Activated naive CD4-positive, alpha-beta T cell (primary cell): ENCODE data around the gene IQSEC3.
"Not testable (repeated sequence)": the region's sequence is repeated elsewhere in the genome, so short reads cannot be mapped to it uniquely, and the experiment has no call there.

Experiments used
- DNase-seq, 4 experiments: peaks; one replicate each; lab custom pipeline; 2025; lab: John Stamatoyannopoulos, UW

The IQSEC3 gene

DNA sequence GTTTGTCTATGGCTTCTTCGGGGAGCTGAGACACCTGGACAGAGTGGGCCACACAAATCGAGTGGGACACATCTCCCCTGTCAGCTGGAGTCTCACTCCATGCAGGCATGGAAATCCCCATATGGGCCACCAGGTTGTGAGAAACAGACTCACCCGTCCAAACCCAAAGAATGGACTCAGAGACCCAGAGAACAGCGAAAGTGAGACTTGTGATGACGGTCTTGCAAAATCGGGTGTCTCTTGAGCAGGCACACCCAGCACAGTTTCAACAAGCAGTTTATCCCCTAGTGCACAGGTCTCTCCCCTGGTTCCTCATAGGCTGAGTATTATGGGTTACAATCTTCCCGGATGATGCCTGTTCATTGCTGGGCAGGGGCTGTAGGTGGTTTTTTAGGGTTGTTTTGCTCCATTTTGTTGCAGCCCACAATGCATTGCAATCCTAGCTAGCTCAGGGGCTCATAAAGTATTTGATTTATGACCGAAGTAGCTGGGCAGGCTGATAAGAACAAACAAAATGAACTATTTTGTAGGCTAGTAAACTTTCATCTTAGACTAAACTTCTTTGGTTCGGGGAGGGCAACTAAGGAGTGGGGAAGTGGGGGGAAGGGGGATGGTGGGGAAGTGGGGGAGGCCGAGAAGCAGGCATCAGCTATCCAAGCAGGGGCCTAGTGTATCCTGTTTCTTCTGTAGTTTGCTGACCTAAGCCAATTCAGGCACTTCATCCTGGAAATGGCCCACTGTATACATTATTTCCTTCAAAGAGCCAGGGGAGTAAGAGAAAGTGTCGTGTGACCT, 45.3 kb downstream of the IQSEC3 start:
- no peak for DNase-seq

DNA sequence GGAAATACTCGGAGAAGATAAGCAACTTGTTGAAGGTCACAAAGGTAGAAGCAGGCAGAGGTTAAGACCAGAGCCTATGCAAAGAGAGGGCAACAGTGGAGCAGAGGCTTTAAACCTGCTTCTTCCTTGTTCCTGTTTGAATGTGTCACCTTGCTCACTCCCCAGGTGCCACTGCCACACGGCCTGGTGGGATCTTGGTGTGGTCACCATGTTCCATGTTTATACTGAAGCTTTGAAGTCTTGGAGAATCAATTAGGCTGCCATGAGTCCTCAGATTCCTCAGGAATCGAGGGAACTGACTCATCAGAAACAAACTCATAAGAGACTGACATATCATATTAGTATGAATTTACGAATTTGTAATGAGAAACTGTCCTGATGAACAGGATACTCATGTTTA, 46.8 kb downstream of the IQSEC3 start:
- DNase-seq = no peak

DNA sequence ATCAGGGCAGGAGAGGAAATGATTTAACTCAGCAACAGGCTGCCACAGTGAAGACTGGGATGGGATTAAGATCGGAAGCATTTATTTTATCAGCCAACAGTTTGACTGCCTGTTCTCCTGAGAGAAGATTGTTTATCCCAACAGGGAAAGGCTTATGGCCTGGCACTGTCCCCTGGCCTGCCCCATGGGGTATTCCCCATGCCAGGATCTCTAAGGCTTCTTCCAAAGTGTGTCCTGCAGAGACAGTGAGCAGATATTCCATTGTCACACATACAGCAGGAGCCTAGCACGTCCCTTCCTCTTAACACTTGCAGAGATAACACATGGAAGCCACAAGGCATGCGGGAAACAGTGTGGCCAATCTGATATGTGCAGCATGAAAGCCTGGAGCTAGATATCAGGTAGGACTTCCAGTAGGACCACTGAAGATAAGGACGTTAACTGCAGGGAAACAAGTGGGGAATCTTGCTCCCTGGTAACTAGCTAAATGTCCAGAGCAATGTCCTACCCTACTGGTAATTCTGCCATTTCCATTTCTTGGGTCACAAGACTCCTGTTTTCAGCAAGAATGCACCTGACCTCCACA, 48.2 kb downstream of the IQSEC3 start:
- no peak for DNase-seq

DNA sequence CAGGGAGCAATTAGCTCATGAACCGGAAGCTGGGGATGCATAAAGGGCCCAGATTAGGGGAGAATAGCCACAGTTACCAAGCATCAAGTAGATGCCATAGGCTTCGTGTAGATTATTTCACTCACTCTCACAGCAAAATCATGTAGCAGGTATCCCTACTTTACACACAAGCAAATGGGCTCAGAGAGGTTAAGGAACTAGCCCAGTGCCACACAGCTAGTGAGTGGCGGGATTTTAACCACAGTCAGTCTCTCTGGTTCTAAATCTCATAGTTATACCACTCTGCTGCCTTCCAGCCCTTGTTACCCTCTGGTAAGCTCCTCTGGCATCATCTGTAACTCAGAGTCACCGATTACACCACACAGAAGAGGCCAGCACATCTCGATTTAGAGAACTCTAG, 49.0 kb downstream of the IQSEC3 start:
- DNase-seq = no peak

DNA sequence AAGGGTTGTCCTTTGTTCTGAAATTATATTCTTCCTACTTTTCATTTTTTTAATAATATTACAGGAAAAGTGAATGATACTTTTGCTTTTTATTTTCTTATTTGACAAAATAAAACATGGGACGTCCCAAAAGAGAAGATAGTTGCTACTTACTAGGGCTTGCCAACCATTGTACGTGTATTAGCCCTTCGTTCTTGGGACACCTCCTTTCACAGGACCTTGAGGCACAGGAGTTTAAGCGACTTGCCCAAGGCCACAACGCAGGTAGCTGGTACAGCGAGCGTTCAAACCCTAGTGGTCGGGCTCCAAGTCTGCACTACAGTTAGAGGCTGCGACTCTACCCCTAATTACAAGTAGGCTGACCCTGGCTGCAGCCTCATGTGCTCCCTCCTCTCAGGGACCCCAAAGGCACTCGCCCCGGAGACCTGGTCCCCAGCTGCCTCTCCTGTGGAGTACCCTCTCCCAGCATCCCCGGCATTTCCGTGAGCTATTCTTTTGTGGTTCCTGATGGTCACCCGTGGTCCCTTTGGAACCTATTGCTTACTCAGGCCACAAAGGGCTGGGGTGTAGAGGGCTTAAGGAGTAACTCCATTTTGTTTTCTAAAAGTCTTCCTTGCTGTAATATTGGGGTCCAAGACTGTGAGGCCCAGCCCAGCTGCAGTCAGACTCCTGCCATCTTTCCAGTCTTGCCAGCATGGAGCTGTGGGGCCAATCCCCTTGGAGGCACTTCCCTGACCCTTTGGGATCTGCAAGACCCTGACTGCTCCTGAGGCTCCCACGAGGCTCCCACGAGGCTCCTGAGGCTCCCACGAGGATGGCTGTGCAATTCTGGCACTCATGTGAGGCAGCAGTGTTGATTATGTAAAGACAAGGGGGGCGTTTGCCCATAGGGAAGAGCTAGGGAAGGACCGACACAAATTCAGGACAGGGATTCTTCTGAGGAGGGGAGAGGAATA, 49.7 kb downstream of the IQSEC3 start:
- no peak for DNase-seq

DNA sequence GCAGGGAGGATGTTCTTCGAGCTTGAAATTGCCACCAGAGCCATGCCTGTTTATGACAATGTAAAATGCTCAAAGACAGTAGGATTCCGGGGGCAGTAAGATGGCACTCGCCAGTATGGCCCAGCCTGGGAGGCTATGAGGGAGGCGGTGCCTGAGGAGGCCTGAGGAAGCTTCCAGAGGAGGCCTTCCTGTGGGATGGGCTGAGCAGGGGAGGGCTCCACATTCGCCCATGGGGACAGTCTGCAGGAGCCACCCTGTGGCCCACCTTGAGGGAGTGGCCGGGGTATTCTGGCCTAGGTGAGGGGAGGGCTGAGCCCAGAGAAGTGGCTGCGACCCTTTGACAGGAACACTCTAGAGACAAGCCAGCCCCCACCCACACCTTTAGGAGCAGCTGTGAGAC, 50.7 kb downstream of the IQSEC3 start:
- DNase-seq = no peak

DNA sequence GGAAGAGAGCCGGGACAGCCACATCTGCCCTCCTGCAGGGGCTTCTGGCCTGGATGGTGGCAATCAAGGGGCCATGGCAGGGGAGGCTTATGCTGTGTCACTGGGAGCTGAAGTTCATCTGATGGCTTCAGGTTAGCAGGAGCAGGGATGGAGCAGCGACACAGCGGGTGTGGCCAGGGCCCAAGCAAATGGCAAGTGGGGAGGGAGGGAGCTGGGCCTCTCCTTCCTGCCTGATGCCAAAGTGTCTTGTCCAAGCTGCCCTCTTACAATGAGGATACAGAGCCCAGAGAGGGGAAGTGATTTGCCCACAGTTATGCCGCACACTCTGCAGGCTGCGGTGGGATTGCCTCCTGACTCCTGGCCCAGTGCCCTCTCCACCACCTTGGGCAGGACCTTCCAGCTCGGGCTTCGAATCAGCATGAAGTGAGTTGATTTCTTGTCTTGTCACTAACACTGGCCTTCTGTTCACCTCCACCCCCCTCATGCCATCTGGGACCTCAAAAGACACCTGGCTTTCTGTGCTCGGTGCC, 51.3 kb downstream of the IQSEC3 start:
- DNase-seq = no peak

DNA sequence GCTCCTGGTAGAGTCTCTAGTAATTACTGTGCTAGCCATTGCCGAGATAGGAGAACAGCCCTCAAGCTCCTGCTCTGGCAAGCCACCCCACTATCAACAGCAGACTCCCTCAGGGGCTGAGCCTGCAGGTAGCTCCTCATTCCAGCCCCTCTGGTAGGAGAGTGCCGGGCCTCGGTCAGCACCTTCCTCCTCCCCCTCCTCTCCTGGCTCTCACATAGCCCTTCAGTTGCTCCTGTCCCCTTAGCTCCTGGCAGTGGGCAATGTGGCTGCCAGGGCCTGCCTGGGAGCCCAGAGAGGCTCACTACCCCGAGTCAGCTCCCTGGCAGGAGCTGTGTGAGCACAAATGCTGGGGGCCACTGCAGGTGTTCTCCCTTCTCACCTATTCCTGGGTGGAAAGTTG, 52.0 kb downstream of the IQSEC3 start:
- no peak for DNase-seq

DNA sequence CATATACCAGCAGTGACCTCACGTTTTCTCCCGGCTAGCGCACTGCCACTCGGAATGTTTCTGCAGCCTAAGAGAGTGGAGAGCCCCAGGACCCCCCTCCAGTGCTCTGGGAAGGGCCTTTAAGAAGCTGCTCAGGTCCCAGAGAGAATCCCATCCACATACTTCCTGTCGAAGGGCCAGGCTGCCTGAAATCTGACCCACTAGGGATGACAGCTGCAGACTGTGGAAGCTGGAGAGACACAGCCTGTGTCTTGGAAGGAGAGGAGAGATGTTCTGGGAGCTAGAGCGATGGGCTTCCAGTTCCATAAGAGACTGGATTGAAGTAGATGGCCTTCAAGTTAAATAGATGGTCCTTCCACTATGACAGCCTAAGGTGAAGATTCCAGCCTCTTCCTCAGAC, 54.4 kb downstream of the IQSEC3 start:
- no peak for DNase-seq

DNA sequence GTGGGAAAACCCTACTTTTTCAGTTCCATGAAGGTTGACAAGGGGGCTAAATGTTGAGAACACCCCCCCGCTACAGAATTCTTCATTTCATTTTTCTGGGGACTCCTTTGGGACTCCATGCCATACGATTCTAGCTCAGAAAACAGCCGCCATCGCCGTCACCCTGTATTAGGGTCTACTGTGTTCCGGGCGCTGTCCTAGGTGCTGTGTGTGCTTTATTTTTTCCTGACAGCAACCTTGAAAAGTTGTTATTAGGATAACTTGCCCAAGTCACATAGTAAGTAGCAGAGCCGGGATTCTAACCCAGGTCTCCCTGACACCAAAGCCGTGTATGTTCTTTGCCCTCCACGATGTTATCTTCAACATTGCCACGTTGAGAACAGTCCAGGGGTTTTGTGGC, 55.1 kb downstream of the IQSEC3 start:
- no peak for DNase-seq

DNA sequence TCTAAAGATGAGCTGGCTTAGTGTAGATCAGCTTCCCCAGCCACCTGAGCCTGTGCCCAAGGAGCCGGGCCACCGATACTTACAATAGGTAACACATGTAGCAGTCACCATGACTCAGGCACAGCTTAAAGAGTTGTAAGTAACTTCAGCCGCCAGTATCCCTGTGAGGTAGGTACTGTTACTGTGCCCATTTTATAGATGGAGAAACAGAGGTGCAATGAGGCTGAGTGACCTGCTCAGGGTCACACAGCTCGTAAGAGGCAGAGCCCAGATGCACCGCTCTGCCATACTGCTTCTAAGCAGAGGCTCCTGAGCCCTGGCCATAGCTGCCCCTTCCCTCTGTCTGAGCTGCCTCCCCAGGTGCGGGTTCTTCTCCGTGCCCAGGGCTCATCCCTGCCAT, 58.5 kb downstream of the IQSEC3 start:
- no peak for DNase-seq

DNA sequence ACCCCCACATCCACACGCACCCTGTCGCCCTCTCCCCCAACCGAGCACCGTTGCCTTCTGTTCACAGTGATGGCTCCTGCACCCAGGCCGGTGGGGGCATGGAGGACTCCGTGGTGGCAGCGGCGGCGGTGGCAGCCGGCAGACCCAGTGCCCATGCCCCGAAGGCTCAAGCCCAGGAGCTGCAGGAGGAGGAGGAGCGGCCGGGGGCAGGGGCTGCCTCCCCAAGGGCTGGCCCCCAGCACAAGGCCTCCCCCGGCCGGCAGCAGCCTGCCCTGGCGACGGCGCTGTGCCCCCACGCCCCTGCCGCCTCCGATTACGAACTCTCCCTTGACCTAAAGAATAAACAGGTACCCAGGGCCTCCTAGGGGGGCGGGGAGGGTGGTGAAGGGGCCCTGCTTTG, 59.0 kb downstream of the IQSEC3 start:
- DNase-seq = no peak

DNA sequence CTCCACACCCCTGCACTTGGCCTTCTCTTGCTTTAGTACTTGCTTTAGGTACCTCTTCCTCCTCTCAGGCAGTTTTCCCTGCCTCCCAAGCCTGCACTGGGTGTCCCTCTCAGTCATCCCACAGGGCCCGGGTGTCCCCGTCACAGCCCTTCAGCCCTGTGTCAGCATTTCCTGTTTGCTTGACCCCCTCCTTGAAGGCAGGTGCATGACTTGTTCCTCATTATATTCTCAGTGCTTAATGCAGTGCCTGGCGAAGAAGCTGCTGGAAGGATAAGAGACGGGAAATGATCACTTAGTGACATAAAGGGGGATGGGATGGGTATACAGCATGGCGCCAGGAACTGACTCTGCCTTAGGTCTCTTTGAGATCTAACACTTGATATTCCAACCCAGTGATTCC, 61.5 kb downstream of the IQSEC3 start:
- DNase-seq = no peak

DNA sequence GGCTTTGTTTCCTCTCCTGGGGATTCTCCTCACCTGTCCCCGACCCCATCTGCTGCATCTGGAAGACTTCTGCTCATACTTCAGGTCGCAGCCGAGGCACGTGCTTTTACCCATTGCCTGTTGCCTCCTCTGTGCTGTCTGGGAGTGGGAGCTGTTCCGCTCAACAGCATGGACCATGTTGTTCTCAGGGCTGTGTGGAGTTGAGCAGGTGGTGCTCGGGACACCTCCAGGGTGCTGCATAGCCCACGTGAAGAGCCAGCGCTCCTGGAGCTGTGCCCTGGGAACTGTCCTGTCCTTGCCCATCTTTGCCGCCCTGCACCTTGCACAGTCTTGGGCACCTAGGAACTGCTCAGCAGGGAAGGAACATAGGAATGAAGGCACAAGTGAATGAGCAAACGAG, 62.4 kb downstream of the IQSEC3 start:
- DNase-seq = no peak

DNA sequence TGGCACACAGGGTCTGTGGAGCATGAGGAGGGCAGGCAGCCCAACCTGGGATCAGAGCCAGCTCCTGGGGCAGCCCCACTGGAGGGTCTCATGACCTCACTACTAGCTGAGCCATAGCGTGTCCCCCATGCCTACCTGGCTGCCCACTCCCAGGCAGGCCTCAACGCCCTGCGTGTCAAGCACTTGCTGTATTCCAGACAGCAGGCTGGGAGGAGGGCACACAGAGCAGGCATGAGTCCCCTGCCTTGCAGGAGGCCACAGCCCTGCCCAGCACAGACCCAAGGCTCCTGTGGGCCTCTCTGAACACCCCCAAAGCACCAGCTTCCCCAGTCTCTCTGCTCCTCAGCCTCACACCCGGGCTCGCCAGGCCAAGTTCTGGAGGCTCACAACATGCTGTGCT, 64.0 kb downstream of the IQSEC3 start:
- DNase-seq = no peak

DNA sequence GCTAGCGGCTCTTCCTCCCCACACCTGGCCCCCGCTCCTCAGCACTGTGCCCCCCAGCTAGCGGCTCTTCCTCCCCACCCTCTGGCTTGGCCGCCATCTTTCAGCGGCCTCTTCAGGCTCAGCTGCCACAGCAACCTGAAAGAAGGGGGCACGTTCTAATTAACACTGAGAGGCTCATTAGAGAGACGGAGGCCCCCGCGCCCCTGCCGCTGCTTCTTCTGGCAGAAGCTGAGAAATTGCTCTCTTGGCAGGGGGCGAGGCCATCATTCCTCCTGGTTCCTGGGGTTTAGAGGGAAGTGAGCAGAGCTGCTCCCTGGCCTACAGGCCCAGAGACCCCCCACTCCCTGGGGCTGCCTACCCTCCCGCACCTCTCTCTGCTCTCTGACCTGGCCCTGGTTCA, 64.4 kb downstream of the IQSEC3 start:
- DNase-seq = no peak

DNA sequence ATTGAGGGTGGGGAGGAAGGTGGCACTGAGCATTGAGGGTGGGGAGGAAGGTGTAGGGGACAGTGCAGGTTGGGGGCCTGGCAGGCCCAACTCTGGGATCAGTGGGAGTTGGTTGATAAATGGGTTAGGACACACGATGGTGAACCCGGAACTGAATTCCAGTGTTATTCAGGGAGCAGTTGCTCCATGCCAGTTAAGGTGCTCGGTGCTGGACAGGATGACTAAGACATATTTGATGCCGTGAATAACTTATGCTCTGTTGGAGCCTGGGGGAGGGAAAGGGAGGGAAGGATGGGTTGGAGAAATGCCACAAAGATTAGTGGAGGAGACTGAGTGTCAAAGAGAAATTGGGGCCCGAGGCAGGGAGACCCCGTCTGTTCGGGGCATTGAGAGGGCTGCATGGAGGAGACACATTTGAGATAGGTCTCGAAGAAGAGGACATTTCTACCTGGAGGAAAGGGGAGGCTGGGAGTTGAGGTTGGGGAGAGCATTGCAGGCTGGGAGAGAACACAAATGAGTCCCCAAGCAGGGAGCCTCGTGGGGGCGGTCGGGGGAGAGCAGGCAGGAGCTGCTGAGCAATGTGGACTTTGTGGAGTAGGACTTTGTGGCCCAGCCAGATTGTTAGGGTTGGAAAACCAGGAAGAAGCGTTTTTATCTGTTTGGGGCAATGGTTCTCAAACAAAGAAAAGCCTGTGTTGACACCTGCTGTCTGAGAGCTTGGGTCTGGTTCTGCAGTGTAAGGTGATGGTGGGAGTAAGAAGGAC, 65.3 kb downstream of the IQSEC3 start:
- no peak for DNase-seq

DNA sequence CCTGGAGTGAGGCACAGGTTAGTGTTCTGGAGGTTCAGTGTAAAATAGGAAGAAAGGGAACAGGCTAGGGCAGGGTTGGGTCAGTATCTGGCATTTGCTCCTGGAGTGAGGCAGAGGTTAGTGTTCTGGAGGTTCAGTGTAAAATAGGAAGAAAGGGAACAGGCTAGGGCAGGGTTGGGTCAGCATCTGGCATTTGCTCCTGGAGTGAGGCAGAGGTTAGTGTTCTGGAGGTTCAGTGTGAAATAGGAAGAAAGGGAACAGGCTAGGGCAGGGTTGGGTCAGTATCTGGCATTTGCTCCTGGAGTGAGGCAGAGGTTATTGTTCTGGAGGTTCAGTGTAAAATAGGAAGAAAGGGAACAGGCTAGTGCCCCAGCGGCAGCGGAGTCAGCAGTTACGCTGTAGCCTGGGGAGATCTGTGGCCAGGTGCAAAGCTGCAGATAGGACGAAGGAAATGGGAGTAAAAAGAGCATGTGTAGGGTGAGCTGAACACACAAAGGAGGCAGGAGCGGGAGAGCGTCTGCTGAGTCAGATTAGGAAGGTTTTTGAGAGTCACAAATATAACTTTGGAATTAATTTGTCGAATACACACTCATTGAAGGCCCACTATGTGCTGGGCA, 67.2 kb downstream of the IQSEC3 start:
- DNase-seq = not testable (repeated sequence)

DNA sequence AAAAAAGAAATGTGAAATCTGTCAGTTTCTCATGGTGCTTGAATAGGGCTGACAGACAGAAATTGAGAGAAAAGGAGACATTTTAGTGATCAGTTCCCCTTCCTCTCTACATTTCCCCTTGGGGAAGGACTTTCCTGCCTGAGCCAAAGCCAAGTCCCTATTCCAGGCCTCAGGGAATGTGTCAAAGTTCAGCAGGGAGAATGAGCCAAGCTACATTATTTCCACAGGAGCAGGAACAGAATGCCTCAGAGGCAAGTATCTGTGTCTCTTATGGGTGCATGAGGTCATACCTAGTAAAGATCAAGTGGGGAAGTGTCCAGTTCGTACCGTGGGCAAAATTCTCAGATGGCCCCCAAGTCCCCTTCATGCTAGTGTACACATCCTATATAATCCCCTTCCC, 68.6 kb downstream of the IQSEC3 start:
- no peak for DNase-seq

DNA sequence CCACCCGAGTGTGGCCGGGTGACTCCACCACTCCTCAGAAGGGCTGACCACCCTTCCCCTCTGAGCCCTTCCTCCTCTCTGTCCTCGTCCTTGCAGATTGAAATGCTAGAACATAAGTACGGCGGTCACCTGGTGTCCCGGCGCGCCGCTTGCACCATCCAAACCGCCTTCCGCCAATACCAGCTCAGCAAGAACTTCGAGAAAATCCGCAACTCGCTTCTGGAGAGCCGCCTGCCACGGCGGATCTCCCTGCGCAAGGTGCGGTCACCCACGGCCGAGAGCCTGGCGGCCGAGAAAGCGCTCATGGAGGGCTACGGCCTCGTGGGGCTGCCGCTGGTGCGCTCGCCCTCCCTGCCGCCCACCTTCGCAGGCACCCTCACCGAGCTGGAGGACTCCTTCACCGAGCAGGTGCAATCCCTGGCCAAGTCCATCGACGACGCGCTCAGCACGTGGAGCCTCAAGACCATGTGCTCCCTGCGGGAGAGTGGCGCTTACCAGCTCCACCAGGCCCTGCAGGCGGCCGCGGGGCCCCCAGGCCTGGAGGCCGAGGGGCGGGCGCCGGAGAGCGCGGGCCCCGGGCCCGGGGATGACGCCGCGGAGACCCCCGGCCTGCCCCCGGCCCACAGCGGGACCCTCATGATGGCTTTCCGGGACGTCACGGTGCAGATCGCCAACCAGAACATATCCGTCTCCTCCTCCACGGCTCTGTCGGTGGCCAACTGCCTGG, 71.8 kb downstream of the IQSEC3 start:
- no peak for DNase-seq
